ENCODE data around the gene LAMTOR4.

LAMTOR4 gene

DNA sequence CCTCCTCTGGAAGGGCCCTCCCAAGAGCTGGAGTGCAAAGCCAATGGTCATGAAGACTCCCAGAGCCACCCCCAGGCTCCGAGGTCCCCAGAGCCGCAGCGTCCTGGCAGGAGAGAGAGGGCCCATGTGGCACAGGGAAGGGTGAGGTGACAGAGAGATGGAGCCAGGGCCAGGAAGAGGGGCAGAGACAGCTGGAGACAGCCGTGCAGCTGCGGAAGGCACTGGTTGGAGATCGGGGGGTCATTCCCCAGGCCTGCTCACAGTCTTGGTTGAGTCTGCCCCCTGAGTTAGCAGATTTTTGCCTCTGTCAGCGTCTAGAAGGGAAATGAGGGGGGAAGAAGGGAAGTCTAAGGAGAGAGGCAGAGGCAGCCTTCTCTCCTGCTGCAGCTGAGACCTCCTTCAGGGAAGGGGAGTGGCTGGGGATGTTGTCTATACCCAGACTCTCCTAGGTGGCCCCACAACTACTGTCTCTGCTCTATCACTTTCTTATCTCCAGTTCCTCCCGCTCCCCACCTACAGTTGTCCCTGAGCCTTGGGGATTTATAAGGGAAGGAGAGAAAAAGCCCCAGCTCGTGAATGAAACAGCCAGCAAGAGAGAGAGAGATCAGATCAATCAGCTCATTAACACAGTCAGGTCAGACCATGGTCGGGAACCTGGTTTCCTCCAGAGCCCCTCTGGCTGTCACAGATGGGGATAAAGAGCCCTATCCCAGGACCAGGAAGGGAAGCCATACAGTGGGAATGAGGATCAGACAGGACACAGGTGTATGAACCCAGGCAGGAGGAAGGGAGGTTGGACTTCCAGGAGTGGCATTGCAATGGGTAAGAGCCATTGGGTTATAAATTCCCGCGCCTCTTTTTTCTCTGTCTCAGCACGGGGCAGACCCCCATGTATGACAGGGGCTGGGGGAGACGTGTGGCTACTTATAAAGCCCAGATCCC, 18.5 kb downstream of the LAMTOR4 start:
- no peak overlapping the region for H3K27ac ChIP-seq (ENCODE audit: low read length, poor library complexity, severe bottlenecking)
- H3K4ac ChIP-seq (ENCODE audit: low read depth in 1 of 2, low read length in 2 of 2): peak overlapping the region in 1 of 2 experiments; percentile 54
- peak overlapping the region; percentile 31 for H4K8ac ChIP-seq (ENCODE audit: low read length)
- no peak for DNase-seq
- no peaks in the 10 kb centered on the region for H3K9me3 ChIP-seq (ENCODE audit: control insufficient read depth, low read length)
- peaks cover 31 to 49% of the 10 kb centered on the region in 2 experiments for H3K27me3 ChIP-seq (ENCODE audit: control insufficient read depth in 1 of 2, insufficient read depth in 1 of 2, low read length in 2 of 2)
- H2BK12ac ChIP-seq (ENCODE audit: low read length in 2 of 2): peak overlapping the region in 1 of 2 experiments; percentile 23
- H3K4me1 ChIP-seq (ENCODE audit: control insufficient read depth, insufficient read depth, low read depth, low read length): peaks cover 29% of the 10 kb centered on the region
- H2BK5ac ChIP-seq (ENCODE audit: low read depth, low read length, poor library complexity, severe bottlenecking): no peak overlapping the region
- H3K14ac ChIP-seq (ENCODE audit: low read length in 2 of 2): no peak overlapping the region
- H2AFZ ChIP-seq (ENCODE audit: low read depth, low read length): peak overlapping the region; percentile 92
- peak overlapping the region; percentile 27 for H2BK120ac ChIP-seq (ENCODE audit: low read depth, low read length)
- WGBS: 50% methylated on average over 9 of the region's 14 CpGs
- H3K9ac ChIP-seq (ENCODE audit: low read length): peak overlapping the region; percentile 83
- H3K4me2 ChIP-seq (ENCODE audit: low read length, poor library complexity, severe bottlenecking): peak overlapping the region; percentile 69
- H3K36me3 ChIP-seq (ENCODE audit: control insufficient read depth in 1 of 2, insufficient read depth in 2 of 2, low read depth in 1 of 2, low read length in 2 of 2): no peaks in the 10 kb centered on the region
- peak overlapping the region in 1 of 2 experiments; percentile 78 for H3K18ac ChIP-seq (ENCODE audit: low read depth in 1 of 2, low read length in 2 of 2)
- H2BK15ac ChIP-seq (ENCODE audit: low read depth, poor library complexity, severe bottlenecking): no peak overlapping the region
- peak overlapping the region; percentile 34 for H4K91ac ChIP-seq (ENCODE audit: low read length)
- no peaks in the 10 kb centered on the region for H3K79me1 ChIP-seq (replicated peaks; ENCODE audit: low read length, poor library complexity, severe bottlenecking)
- H2AK5ac ChIP-seq (ENCODE audit: low read length, severe bottlenecking): no peak overlapping the region
- peak overlapping the region in 1 of 2 experiments; percentile 79 for H3K4me3 ChIP-seq (ENCODE audit: insufficient read depth in 1 of 2, low read depth in 1 of 2, low read length in 2 of 2)
- peak overlapping the region; percentile 9 to 23 for H3K23ac ChIP-seq (ENCODE audit: low read length in 2 of 2)

- H3K4me1 ChIP-seq (ENCODE audit: control insufficient read depth, insufficient read depth, low read depth, low read length): peaks cover 29% of the 10 kb centered on the region
- H2BK5ac ChIP-seq (ENCODE audit: low read depth, low read length, poor library complexity, severe bottlenecking): no peak overlapping the region
- H3K9me3 ChIP-seq (ENCODE audit: control insufficient read depth, low read length): no peaks in the 10 kb centered on the region
- H3K27me3 ChIP-seq (ENCODE audit: control insufficient read depth in 1 of 2, insufficient read depth in 1 of 2, low read length in 2 of 2): peaks cover 31 to 46% of the 10 kb centered on the region in 2 experiments
- peak overlapping the region; percentile 69 for H3K4me2 ChIP-seq (ENCODE audit: low read length, poor library complexity, severe bottlenecking)
- peak overlapping the region; percentile 86 for H2BK15ac ChIP-seq (ENCODE audit: low read depth, poor library complexity, severe bottlenecking)
- peak overlapping the region; percentile 27 for H2BK120ac ChIP-seq (ENCODE audit: low read depth, low read length)
- H3K36me3 ChIP-seq (ENCODE audit: control insufficient read depth in 1 of 2, insufficient read depth in 2 of 2, low read depth in 1 of 2, low read length in 2 of 2): no peaks in the 10 kb centered on the region
- peak overlapping the region; percentile 70 for H4K8ac ChIP-seq (ENCODE audit: low read length)
- WGBS: 9% methylated on average over 10 of the region's 11 CpGs
- no peak overlapping the region for H3K27ac ChIP-seq (ENCODE audit: low read length, poor library complexity, severe bottlenecking)
- H3K79me1 ChIP-seq (replicated peaks; ENCODE audit: low read length, poor library complexity, severe bottlenecking): no peaks in the 10 kb centered on the region
- H2AFZ ChIP-seq (ENCODE audit: low read depth, low read length): peak overlapping the region; percentile 92
- H2AK5ac ChIP-seq (ENCODE audit: low read length, severe bottlenecking): no peak overlapping the region
- H3K18ac ChIP-seq (ENCODE audit: low read depth in 1 of 2, low read length in 2 of 2): peak overlapping the region; percentile 54 to 55
- peak; percentile 26 for DNase-seq
- peak overlapping the region in 1 of 2 experiments; percentile 74 for H3K14ac ChIP-seq (ENCODE audit: low read length in 2 of 2)
- H3K4ac ChIP-seq (ENCODE audit: low read depth in 1 of 2, low read length in 2 of 2): peak overlapping the region in 1 of 2 experiments; percentile 37
- H3K4me3 ChIP-seq (ENCODE audit: insufficient read depth in 1 of 2, low read depth in 1 of 2, low read length in 2 of 2): peak overlapping the region in 1 of 2 experiments; percentile 79
- H4K91ac ChIP-seq (ENCODE audit: low read length): peak overlapping the region; percentile 74
- no peak overlapping the region for H2BK12ac ChIP-seq (ENCODE audit: low read length in 2 of 2)
- H3K23ac ChIP-seq (ENCODE audit: low read length in 2 of 2): no peak overlapping the region
- H3K9ac ChIP-seq (ENCODE audit: low read length): peak overlapping the region; percentile 83
These were observed 19.2 kb downstream of the LAMTOR4 start for GRCh38 chr7:100167912-100168323.

DNA sequence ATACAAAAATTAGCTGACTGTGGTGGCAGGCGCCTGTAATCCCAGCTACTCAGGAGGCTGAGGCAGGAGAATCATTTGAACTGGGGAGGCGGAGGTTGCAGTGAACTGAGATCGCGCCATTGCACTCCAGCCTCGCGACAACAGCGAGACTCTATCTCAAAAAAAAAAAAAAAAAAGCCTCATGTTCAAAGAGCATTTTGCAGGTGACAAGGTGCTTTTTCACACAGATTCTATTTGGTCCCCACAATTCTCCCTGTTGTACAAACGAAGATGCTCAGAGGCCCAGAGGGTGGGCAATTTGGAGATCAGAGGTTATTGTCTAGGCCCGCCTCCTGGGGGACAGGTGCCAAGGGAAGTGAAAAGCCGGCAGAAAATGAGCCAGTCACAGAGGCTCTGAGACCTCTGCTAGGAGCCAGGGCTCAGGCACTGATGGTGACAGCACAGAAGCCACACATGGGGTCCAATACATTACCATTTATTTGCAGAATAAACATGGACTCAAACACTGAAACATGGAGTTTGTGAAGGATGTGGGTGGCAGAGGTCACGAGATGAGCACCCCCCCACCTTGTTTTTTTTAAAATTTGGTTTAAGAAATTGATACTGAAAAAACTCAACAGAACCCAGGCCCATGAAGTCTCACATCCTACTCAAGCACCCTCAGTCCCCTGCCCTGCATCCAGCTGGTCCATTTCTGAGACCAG, 20.6 kb downstream of the LAMTOR4 start:
- Histone ChIP-seq H3K23ac (ENCODE audit: low read length in 2 of 2) (no peak overlapping the region), H2BK12ac (ENCODE audit: low read length in 2 of 2) (no peak overlapping the region), H2AK5ac (ENCODE audit: low read length, severe bottlenecking) (no peak overlapping the region), H2AFZ (ENCODE audit: low read depth, low read length) (no peak overlapping the region), H3K4me1 (ENCODE audit: control insufficient read depth, insufficient read depth, low read depth, low read length) (peaks cover 26% of the 10 kb centered on the region), H3K4me2 (ENCODE audit: low read length, poor library complexity, severe bottlenecking) (no peak overlapping the region), H3K9me3 (ENCODE audit: control insufficient read depth, low read length) (no peaks in the 10 kb centered on the region), H3K4me3 (ENCODE audit: insufficient read depth in 1 of 2, low read depth in 1 of 2, low read length in 2 of 2) (no peak overlapping the region), H3K27me3 (ENCODE audit: control insufficient read depth in 1 of 2, insufficient read depth in 1 of 2, low read length in 2 of 2) (peaks cover 31 to 44% of the 10 kb centered on the region in 2 experiments), H3K36me3 (ENCODE audit: control insufficient read depth in 1 of 2, insufficient read depth in 2 of 2, low read depth in 1 of 2, low read length in 2 of 2) (peaks cover 0 to 6% of the 10 kb centered on the region in 2 experiments), H3K14ac (ENCODE audit: low read length in 2 of 2) (no peak overlapping the region), H4K8ac (ENCODE audit: low read length) (no peak overlapping the region), H3K79me1 (replicated peaks; ENCODE audit: low read length, poor library complexity, severe bottlenecking) (no peaks in the 10 kb centered on the region), H3K9ac (ENCODE audit: low read length) (no peak overlapping the region), H3K18ac (ENCODE audit: low read depth in 1 of 2, low read length in 2 of 2) (no peak overlapping the region), H3K4ac (ENCODE audit: low read depth in 1 of 2, low read length in 2 of 2) (no peak overlapping the region), H4K91ac (ENCODE audit: low read length) (no peak overlapping the region), H2BK15ac (ENCODE audit: low read depth, poor library complexity, severe bottlenecking) (no peak overlapping the region), H3K27ac (ENCODE audit: low read length, poor library complexity, severe bottlenecking) (no peak overlapping the region), H2BK120ac (ENCODE audit: low read depth, low read length) (no peak overlapping the region), H2BK5ac (ENCODE audit: low read depth, low read length, poor library complexity, severe bottlenecking) (no peak overlapping the region)
- WGBS: 96% methylated on average over 9 of the region's 11 CpGs
- DNase-seq: no peak

Data from mesenchymal stem cell (in vitro differentiated cells and primary cell).